IPS DF 4.7 (cell line): ENCODE measurements around the gene BPHL.
"Not testable (repeated sequence)": the region's sequence is repeated elsewhere in the genome, so short reads cannot be mapped to it uniquely, and the experiment has no call there.

Experiments used
- DNase-seq: peaks from one replicate; pipeline ENCODE4 v3.0.0-alpha.2; 2013; ENCODE audit warnings: low spot score; ENCODE audit errors: extremely low read depth

Gene BPHL

GRCh38 chr6:3156184-3157130, 37.9 kb downstream of the BPHL start:
- DNase-seq: not testable (repeated sequence)

- DNase-seq: no peak
Observed at GRCh38 chr6:3157131-3157933, 38.8 kb downstream of the BPHL start, which contains the start of gene TUBB2A. Gene TUBB2A, minus strand, starts transcription at chr6:3157544. Its CDS starts 81 bp downstream, at chr6:3157463.

- no peak for DNase-seq
Observed at GRCh38 chr6:3159805-3160781, 41.6 kb downstream of the BPHL start.

- DNase-seq: no peak
Observed at GRCh38 chr6:3162067-3162497, 43.6 kb downstream of the BPHL start.

GRCh38 chr6:3162565-3163247, 44.2 kb downstream of the BPHL start:
- DNase-seq: no peak

- no peak for DNase-seq
Observed at GRCh38 chr6:3163248-3163594, 44.7 kb downstream of the BPHL start.

GRCh38 chr6:3164388-3164787, 45.9 kb downstream of the BPHL start:
- no peak for DNase-seq

- DNase-seq: peak; percentile 88
Observed at GRCh38 chr6:3165631-3166534, 47.4 kb downstream of the BPHL start.

- not testable (repeated sequence) for DNase-seq
Observed at GRCh38 chr6:3166535-3167225, 48.2 kb downstream of the BPHL start.

- not testable (repeated sequence) for DNase-seq
Observed at GRCh38 chr6:3168046-3168445, 49.5 kb downstream of the BPHL start.

- DNase-seq: not testable (repeated sequence)
Observed at GRCh38 chr6:3170676-3171075, 52.2 kb downstream of the BPHL start.

- not testable (repeated sequence) for DNase-seq
Observed at GRCh38 chr6:3171313-3172175, 53.0 kb downstream of the BPHL start.

GRCh38 chr6:3172789-3173188, 54.3 kb downstream of the BPHL start:
- not testable (repeated sequence) for DNase-seq

GRCh38 chr6:3173636-3174089, 55.2 kb downstream of the BPHL start:
- DNase-seq: not testable (repeated sequence)

- DNase-seq: no peak
Observed at GRCh38 chr6:3175715-3176402, 57.3 kb downstream of the BPHL start.

GRCh38 chr6:3176562-3177355, 58.2 kb downstream of the BPHL start:
- no peak for DNase-seq
